DMS114 treated with DMSO at 0.1 percent for 48 hours (cell line): Measurements from ENCODE around the gene SFSWAP.

Source experiments
- DNase-seq: peaks from one replicate; lab custom pipeline; 2025; ENCODE audit not compliant: unreplicated experiment; lab: John Stamatoyannopoulos, UW

The SFSWAP gene

GRCh38 chr12:131832321-131833231 is 121.7 kb downstream of the SFSWAP start:
- peak; percentile 31 for DNase-seq

- no peak for DNase-seq
Measured at GRCh38 chr12:131833288-131833895, 122.5 kb downstream of the SFSWAP start.

- peak; percentile 22 for DNase-seq
Measured at GRCh38 chr12:131833896-131834641, 123.2 kb downstream of the SFSWAP start.

- DNase-seq: no peak
Measured at GRCh38 chr12:131834798-131835615, 124.1 kb downstream of the SFSWAP start.

- DNase-seq: no peak
Measured at GRCh38 chr12:131835616-131836171, 124.8 kb downstream of the SFSWAP start.

GRCh38 chr12:131836193-131836592 is 125.3 kb downstream of the SFSWAP start:
- DNase-seq: no peak

- no peak for DNase-seq
Measured at GRCh38 chr12:131836714-131837397, 126.0 kb downstream of the SFSWAP start.

GRCh38 chr12:131840643-131841416 is 129.9 kb downstream of the SFSWAP start:
- no peak for DNase-seq

- no peak for DNase-seq
Measured at GRCh38 chr12:131841547-131841946, 130.7 kb downstream of the SFSWAP start.

GRCh38 chr12:131842169-131842568 is 131.3 kb downstream of the SFSWAP start:
- no peak for DNase-seq

GRCh38 chr12:131843527-131843926 is 132.6 kb downstream of the SFSWAP start:
- DNase-seq: no peak

GRCh38 chr12:131844140-131844539 is 133.2 kb downstream of the SFSWAP start:
- DNase-seq: no peak

GRCh38 chr12:131844656-131845055 is 133.8 kb downstream of the SFSWAP start:
- no peak for DNase-seq

GRCh38 chr12:131845121-131845520 is 134.2 kb downstream of the SFSWAP start:
- DNase-seq: no peak

- DNase-seq: no peak
Measured at GRCh38 chr12:131847456-131847855, 136.6 kb downstream of the SFSWAP start.

GRCh38 chr12:131848753-131849152 is 137.9 kb downstream of the SFSWAP start:
- DNase-seq: no peak
